Activated naive CD4-positive, alpha-beta T cell treated with anti-CD3 and anti-CD28 coated beads, Interleukin-2, amount 50 U/mL, for 24 hours (primary cell): Measurements from ENCODE around the gene PCDHGC3.
A peak's percentile ranks its signal among the peaks of the same experiment; 100 is the strongest.
"Not testable (repeated sequence)": the region's sequence is repeated elsewhere in the genome, so short reads cannot be mapped to it uniquely, and the experiment has no call there.

Experiments used
- H3K27ac Mint-ChIP-seq: one replicate; pipeline ENCODE4 v1.8.0; 2021; ENCODE audit warnings: mild to moderate bottlenecking, mixed read lengths
- H3K27me3 Mint-ChIP-seq: one replicate; pipeline ENCODE4 v1.8.0; 2021; ENCODE audit warnings: mixed read lengths
- H3K36me3 Mint-ChIP-seq: one replicate; pipeline ENCODE4 v1.8.0; 2021; ENCODE audit warnings: mixed read lengths
- H3K4me1 Mint-ChIP-seq: one replicate; pipeline ENCODE4 v1.8.0; 2021; ENCODE audit warnings: mixed read lengths
- H3K4me3 Mint-ChIP-seq: one replicate; pipeline ENCODE4 v1.8.0; 2021; ENCODE audit warnings: mild to moderate bottlenecking, mixed read lengths
- H3K9me3 Mint-ChIP-seq: one replicate; pipeline ENCODE4 v1.8.0; 2021; ENCODE audit warnings: mixed read lengths

The PCDHGC3 gene

GRCh38 chr5:141475625-141476131, at the start of gene PCDHGC3:
PCDHGC3 (plus strand) TSS chr5:141475966; CDS start chr5:141476117, 151 bp downstream.
- Mint-ChIP-seq H3K4me1 (peaks cover 28% of the 10 kb centered on the region), H3K9me3 (no peaks in the 10 kb centered on the region), H3K36me3 (peaks cover 2% of the 10 kb centered on the region), H3K27me3 (peaks cover 47% of the 10 kb centered on the region), H3K27ac (peak within 1 kb of the TSS; percentile 38), H3K4me3 (peak within 1 kb of the TSS; percentile 94)

- Mint-ChIP-seq H3K27me3 (peaks cover 56% of the 10 kb centered on the region), H3K4me1 (peaks cover 16% of the 10 kb centered on the region), H3K27ac (no peak overlapping the region), H3K36me3 (peaks cover 18% of the 10 kb centered on the region), H3K4me3 (no peak overlapping the region), H3K9me3 (peaks cover 32% of the 10 kb centered on the region)
Measured at GRCh38 chr5:141427783-141428426, 47.9 kb upstream of the PCDHGC3 start.

- H3K9me3 Mint-ChIP-seq, result peaks cover 40% of the 10 kb centered on the region
- peaks cover 55% of the 10 kb centered on the region for H3K27me3 Mint-ChIP-seq
- peaks cover 22% of the 10 kb centered on the region for H3K36me3 Mint-ChIP-seq
- peaks cover 16% of the 10 kb centered on the region for H3K4me1 Mint-ChIP-seq
- peak within 1 kb of the TSS; percentile 84 for H3K4me3 Mint-ChIP-seq
- H3K27ac Mint-ChIP-seq, result peak within 1 kb of the TSS; percentile 30
Measured at GRCh38 chr5:141430332-141431113, 45.2 kb upstream of the PCDHGC3 start, which contains the start of gene PCDHGA12. PCDHGA12 (plus strand) TSS chr5:141430507; CDS start chr5:141430760, 253 bp downstream.

- H3K36me3 Mint-ChIP-seq, result peaks cover 22% of the 10 kb centered on the region
- peaks cover 52% of the 10 kb centered on the region for H3K27me3 Mint-ChIP-seq
- peaks cover 41% of the 10 kb centered on the region for H3K9me3 Mint-ChIP-seq
- no peak overlapping the region for H3K27ac Mint-ChIP-seq
- H3K4me3 Mint-ChIP-seq, result peak overlapping the region; percentile 2
- peaks cover 16% of the 10 kb centered on the region for H3K4me1 Mint-ChIP-seq
Measured at GRCh38 chr5:141431286-141431685, 44.5 kb upstream of the PCDHGC3 start.

GRCh38 chr5:141432308-141432707, 43.5 kb upstream of the PCDHGC3 start:
- H3K27me3 Mint-ChIP-seq, result peaks cover 48% of the 10 kb centered on the region

GRCh38 chr5:141432726-141433125, 43.0 kb upstream of the PCDHGC3 start:
- peaks cover 16% of the 10 kb centered on the region for H3K4me1 Mint-ChIP-seq
- peak overlapping the region; percentile 46 for H3K27ac Mint-ChIP-seq
- peaks cover 48% of the 10 kb centered on the region for H3K27me3 Mint-ChIP-seq
- H3K9me3 Mint-ChIP-seq, result peaks cover 37% of the 10 kb centered on the region
- peaks cover 22% of the 10 kb centered on the region for H3K36me3 Mint-ChIP-seq
- H3K4me3 Mint-ChIP-seq, result not testable (repeated sequence)

More at GRCh38 chr5:141432308-141432707, 43.5 kb upstream of the PCDHGC3 start:
- Mint-ChIP-seq H3K36me3 (peaks cover 22% of the 10 kb centered on the region), H3K9me3 (peaks cover 37% of the 10 kb centered on the region), H3K4me1 (peaks cover 16% of the 10 kb centered on the region), H3K4me3 (peak overlapping the region; percentile 30)
- not testable (repeated sequence) for H3K27ac Mint-ChIP-seq

- Mint-ChIP-seq H3K9me3 (peaks cover 31% of the 10 kb centered on the region), H3K27me3 (peaks cover 44% of the 10 kb centered on the region), H3K36me3 (peaks cover 20% of the 10 kb centered on the region), H3K4me1 (peaks cover 16% of the 10 kb centered on the region), H3K4me3 (no peak overlapping the region), H3K27ac (no peak overlapping the region)
Measured at GRCh38 chr5:141434006-141434405, 41.8 kb upstream of the PCDHGC3 start.

- Mint-ChIP-seq H3K4me1 (no peaks in the 10 kb centered on the region), H3K36me3 (peaks cover 9% of the 10 kb centered on the region), H3K9me3 (peaks cover 17% of the 10 kb centered on the region), H3K4me3 (no peak overlapping the region), H3K27ac (no peak overlapping the region), H3K27me3 (peaks cover 26% of the 10 kb centered on the region)
Measured at GRCh38 chr5:141437221-141437620, 38.5 kb upstream of the PCDHGC3 start.

- no peak overlapping the region for H3K27ac Mint-ChIP-seq
- peaks cover 21% of the 10 kb centered on the region for H3K27me3 Mint-ChIP-seq
- peaks cover 1% of the 10 kb centered on the region for H3K36me3 Mint-ChIP-seq
- H3K9me3 Mint-ChIP-seq, result peaks cover 17% of the 10 kb centered on the region
- no peaks in the 10 kb centered on the region for H3K4me1 Mint-ChIP-seq
- H3K4me3 Mint-ChIP-seq, result no peak overlapping the region
Measured at GRCh38 chr5:141439411-141440141, 36.2 kb upstream of the PCDHGC3 start.

GRCh38 chr5:141440341-141440740, 35.4 kb upstream of the PCDHGC3 start:
- no peaks in the 10 kb centered on the region for H3K36me3 Mint-ChIP-seq
- no peaks in the 10 kb centered on the region for H3K4me1 Mint-ChIP-seq
- no peak overlapping the region for H3K27ac Mint-ChIP-seq
- H3K9me3 Mint-ChIP-seq, result peaks cover 12% of the 10 kb centered on the region
- peaks cover 22% of the 10 kb centered on the region for H3K27me3 Mint-ChIP-seq
- H3K4me3 Mint-ChIP-seq, result no peak overlapping the region

GRCh38 chr5:141441571-141442170, 34.1 kb upstream of the PCDHGC3 start:
- H3K4me1 Mint-ChIP-seq, result no peaks in the 10 kb centered on the region
- H3K4me3 Mint-ChIP-seq, result no peak overlapping the region
- no peak overlapping the region for H3K27ac Mint-ChIP-seq
- H3K36me3 Mint-ChIP-seq, result no peaks in the 10 kb centered on the region
- H3K27me3 Mint-ChIP-seq, result peaks cover 23% of the 10 kb centered on the region
- H3K9me3 Mint-ChIP-seq, result peaks cover 10% of the 10 kb centered on the region

- no peak overlapping the region for H3K4me3 Mint-ChIP-seq
- H3K27me3 Mint-ChIP-seq, result peaks cover 20% of the 10 kb centered on the region
- peaks cover 4% of the 10 kb centered on the region for H3K36me3 Mint-ChIP-seq
- no peaks in the 10 kb centered on the region for H3K4me1 Mint-ChIP-seq
- H3K27ac Mint-ChIP-seq, result no peak overlapping the region
- no peaks in the 10 kb centered on the region for H3K9me3 Mint-ChIP-seq
Measured at GRCh38 chr5:141465351-141465750, 10.4 kb upstream of the PCDHGC3 start.

GRCh38 chr5:141476132-141476911, 556 bp downstream of the PCDHGC3 start:
- Mint-ChIP-seq H3K27me3 (peaks cover 49% of the 10 kb centered on the region), H3K36me3 (peaks cover 2% of the 10 kb centered on the region), H3K4me1 (peaks cover 28% of the 10 kb centered on the region), H3K27ac (peak overlapping the region; percentile 38), H3K9me3 (no peaks in the 10 kb centered on the region), H3K4me3 (peak overlapping the region; percentile 94)

- Mint-ChIP-seq H3K36me3 (peaks cover 2% of the 10 kb centered on the region), H3K27me3 (peaks cover 49% of the 10 kb centered on the region), H3K4me3 (peak overlapping the region; percentile 94), H3K27ac (no peak overlapping the region), H3K4me1 (peaks cover 28% of the 10 kb centered on the region), H3K9me3 (no peaks in the 10 kb centered on the region)
Measured at GRCh38 chr5:141477044-141477575, 1.3 kb downstream of the PCDHGC3 start.
